CD4-positive, alpha-beta T cell treated with Interleukin-1 beta for 1 hour (primary cell): ENCODE measurements around the gene GNA15.
A peak's percentile ranks its signal among the peaks of the same experiment; 100 is the strongest.
"Not testable (repeated sequence)": the region's sequence is repeated elsewhere in the genome, so short reads cannot be mapped to it uniquely, and the experiment has no call there.

Experiments
- DNase-seq, 2 donors: peaks; one replicate each; pipeline ENCODE4 v3.0.0-alpha.2; 2020 to 2022

The GNA15 gene

DNA sequence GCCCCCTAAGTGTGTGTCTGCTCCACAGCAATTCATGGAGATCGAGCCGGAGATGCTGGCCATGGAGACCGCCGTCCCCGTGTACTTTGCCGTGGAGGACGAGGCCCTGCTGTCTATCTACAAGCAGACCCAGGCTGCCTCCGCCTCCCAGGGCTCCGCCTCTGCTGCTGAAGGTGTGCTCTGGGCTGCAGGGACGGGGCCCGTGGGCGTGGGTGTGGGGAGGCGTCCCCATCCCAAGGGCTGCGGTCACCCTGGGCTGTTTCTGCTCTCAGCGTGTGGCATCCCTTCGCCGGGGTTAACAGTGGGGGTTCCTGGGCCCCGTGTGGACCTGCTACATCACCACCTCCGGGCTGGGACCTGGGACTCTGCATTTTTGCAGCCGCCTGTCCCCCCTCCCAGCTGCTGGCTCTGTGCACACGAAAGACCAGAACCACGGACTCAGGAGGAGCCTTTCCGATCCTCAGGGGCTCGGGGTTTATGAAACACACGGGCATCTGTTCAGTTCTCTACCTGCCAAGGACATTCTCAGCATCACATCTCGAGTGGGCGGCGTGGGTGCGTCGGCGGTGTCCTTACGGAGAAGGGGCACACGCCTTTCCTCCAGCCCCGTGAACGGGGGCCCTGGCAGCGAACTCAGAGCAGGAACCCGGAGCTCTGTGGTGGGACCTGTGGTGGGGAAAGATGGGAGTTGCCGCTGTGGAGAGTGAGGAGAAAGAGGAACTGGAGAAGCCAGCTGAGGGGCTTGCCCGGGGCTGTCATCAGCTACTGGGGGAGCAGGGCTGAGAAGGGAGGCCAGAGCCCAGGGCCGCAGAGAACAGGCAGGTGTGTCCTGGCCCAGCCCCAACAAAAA is 57.6 kb downstream of the GNA15 start:
- DNase-seq = no peak

DNA sequence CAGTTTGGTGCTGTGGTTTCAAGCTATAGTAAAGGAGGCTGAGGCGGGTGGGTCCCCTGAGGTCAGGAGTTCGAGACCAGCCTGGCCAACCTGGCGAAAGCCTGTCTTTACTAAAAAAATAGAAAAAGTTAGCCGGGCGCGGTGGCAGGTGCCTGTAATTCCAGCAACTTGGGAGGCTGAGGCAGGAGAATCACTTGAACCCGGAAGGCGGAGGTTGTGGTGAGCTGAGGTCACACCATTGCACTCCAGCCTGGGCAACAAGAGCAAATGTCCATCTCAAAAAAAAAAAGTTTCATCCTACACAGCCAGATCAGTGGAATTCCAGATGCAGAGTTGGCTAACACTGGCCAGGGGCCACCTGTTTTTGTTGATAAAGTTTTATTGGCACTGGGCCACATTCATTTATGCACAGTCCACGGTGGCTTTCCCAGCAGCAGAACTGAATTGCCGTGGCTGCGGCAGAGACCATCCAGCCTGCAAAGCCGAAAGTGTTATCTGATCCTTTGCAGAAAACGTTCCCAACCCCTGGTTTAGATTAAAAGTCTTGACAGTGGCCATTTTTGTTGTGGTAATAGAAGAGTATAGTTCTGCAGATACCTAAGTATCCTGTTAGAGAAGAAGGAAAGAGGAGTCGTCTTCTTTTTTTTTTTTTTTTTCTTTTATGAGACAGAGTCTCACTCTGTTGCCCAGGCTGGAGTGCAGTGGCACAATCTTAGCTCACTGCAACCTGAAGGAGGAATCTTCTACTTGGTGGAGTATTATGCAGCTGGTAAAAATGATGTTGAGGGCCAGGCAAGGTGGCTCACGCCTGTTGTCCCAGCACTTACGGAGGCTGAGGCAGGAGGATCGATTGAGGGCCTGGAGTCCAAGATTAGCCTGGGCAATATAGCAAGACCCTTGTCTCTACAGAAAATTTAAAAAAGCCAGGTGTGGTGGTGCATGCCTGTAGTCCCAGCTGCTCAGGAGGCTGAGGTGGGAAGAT is 58.6 kb downstream of the GNA15 start:
- no peak for DNase-seq

- no peak for DNase-seq
These were observed 60.5 kb downstream of the GNA15 start for GRCh38 chr19:3196064-3196932.

- DNase-seq = no peak
These were observed 61.0 kb downstream of the GNA15 start for GRCh38 chr19:3196933-3197205.

GRCh38 chr19:3198901-3199700 is 63.3 kb downstream of the GNA15 start:
- no peak for DNase-seq

DNA sequence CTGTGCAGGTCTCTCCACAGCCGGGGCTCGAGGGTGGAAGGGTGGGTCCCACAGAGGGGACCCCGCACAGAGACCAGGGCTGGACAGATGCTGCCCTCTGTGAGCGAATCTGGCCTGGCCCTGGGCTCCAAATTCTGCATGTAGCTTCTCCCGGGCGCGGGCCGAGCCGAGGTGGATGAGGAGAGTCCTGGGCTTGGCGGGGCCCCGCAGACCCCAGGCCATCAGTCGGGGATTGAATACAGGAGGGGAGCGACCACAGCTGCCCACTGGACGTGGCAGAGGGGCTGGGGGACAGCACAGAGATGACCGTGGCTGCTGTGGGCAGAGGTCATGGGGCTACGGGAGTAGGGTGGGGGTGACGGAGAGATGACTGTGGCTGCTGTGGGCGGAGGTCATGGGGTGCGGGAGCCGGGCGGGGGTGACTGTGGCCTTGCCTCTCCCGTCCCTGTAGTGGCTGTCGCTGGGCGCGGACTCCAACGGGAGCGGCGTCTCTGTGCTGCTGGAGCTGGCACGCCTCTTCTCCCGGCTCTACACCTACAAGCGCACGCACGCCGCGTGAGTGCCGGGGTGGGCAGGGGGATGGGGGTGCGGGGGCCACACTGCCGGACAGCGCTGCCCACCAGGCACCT is 65.4 kb downstream of the GNA15 start:
- no peak for DNase-seq

- no peak for DNase-seq
These were observed 66.1 kb downstream of the GNA15 start for GRCh38 chr19:3201911-3202310.

DNA sequence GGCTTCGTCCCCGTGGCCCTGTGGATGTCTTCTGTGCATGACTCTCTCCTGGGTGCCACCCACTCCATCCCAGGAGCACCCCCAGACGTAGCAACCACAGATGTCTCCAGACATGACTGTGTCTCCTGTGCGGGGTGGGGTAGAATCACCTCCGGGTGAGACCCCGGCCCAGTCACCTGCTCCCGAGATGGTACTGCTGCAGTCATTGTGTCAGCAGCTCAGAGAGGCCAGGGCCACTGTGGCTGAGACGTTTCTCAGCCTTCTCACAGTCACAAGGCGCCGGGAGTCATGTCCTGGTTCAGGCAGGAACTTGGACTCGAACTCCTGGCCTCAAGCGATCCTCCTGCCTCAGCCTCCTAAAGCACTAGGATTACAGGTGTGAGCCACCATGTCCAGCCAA is 66.5 kb downstream of the GNA15 start:
- no peak for DNase-seq

DNA sequence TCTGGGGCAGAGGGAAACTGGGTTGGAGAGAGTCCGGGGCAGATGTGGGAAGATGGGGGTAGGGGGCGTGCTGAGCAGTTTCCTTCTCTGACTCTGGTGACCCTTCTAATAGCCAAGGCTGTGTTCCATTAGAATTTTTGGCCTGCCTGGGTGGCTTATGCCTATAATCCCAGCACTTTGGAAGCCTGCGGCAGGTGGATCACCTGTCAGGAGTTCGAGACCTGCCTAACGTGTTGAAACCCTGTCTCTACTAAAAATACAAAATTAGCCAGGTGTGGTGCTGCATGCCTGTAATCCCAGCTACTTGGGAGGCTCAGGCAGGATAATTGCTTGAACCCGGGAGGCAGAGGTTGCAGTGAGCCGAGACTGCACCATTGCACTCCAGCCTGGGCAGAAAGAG is 67.1 kb downstream of the GNA15 start:
- DNase-seq = not testable (repeated sequence)

DNA sequence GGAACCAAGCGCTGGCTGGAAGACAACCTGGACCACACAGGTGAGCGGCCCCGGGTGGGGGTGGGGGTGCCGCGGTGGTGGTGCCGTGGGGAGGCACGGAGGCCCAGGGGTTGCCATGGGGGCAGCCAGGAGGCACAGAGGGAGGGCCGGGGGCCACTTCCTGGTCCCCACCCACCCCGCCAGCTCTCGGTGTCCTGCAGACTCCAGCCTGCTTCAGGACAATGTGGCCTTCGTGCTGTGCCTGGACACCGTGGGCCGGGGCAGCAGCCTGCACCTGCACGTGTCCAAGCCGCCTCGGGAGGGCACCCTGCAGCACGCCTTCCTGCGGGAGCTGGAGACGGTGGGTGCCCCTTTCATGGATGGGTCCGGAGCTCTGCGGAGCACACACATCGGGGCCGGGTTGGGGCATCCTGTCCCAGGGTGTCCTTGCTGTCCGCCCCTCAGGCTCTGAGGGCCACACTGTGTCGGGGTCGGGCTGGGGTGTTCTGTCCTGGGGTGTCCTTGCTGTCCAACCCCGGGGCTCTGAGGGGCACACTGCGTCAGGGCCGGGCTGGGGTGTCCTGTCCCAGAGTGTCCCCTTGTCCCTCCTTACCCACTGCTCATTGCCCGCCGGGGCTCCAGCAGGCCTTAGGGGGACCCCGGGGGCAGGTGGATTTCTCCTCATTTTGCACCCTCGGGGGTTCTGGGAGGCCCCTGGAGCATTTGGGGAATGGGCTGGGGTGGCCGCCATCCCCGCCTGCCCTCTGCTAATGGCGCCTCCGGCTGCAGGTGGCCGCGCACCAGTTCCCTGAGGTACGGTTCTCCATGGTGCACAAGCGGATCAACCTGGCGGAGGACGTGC is 68.2 kb downstream of the GNA15 start:
- no peak for DNase-seq

GRCh38 chr19:3204646-3205275 is 68.9 kb downstream of the GNA15 start:
- no peak for DNase-seq

DNA sequence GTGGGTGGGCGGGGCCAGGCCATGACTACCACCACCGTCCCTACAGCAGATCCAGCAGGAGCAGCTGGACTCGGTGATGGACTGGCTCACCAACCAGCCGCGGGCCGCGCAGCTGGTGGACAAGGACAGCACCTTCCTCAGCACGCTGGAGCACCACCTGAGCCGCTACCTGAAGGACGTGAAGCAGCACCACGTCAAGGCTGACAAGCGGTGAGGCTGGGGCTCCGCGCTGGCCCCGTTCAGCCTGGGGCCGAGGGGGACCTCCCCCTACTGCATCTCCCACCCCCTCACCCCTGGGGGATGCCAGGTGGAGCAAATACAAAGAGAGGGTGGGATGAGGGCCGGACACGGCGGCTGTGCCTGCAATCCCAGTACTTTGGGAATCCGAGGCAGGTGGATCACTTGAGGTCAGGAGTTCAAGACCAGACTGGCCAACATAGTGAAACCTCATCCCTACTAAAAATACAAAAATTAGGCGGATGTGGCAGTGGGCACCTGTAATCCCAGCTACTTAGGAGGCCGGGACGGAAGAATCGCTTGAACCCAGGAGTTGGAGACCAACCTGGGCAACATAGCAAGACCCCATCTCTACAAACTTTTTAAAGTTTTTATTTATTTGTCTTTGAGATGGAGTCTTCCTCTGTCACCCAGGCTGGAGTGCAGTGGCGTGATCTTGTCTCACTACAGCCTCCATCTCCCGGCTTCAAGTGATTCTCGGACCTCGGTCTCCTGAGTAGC is 70.6 kb downstream of the GNA15 start:
- DNase-seq = no peak

DNA sequence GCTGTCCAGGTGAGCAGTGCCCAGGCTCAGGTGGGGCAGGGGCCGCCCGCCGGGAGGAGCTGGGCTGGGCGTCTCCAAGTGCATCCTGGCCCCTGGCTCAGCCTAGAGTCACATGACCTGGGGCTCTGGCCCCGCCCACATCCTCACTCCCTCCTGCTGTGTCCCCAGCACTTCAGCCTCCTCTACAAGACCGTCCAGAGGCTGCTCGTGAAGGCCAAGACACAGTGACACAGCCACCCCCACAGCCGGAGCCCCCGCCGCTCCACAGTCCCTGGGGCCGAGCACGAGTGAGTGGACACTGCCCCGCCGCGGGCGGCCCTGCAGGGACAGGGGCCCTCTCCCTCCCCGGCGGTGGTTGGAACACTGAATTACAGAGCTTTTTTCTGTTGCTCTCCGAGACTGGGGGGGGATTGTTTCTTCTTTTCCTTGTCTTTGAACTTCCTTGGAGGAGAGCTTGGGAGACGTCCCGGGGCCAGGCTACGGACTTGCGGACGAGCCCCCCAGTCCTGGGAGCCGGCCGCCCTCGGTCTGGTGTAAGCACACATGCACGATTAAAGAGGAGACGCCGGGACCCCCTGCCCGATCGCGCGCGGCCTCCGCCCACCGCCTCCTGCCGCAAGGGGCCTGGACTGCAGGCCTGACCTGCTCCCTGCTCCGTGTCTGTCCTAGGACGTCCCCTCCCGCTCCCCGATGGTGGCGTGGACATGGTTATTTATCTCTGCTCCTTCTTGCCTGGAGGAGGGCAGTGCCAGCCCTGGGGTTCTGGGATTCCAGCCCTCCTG is 71.8 kb downstream of the GNA15 start:
- no peak for DNase-seq

GRCh38 chr19:3208317-3209207 is 72.7 kb downstream of the GNA15 start:
- DNase-seq = no peak

- peak; percentile 60 to 64 for DNase-seq
These were observed 74.6 kb downstream of the GNA15 start for GRCh38 chr19:3210347-3211017.

DNA sequence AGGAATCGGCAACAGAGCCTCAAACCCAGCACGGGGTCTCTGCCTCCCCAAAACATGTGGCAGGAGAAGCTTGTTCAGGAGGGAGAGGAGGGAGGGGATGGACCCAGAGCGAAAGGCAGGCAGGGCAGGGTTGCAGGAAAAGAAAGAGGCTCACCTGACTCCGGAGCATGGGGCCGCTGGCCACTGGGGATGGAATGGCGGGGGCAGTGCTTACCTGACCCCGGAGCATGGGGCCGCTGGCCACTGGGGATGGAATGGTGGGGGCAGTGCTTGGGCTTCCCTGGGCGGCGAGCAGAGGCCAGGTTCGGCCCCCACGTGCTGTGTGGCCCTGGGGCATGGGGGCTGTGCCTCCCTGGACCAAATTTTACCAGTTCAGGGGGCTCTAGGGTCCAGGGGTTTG is 75.4 kb downstream of the GNA15 start:
- no peak for DNase-seq

DNA sequence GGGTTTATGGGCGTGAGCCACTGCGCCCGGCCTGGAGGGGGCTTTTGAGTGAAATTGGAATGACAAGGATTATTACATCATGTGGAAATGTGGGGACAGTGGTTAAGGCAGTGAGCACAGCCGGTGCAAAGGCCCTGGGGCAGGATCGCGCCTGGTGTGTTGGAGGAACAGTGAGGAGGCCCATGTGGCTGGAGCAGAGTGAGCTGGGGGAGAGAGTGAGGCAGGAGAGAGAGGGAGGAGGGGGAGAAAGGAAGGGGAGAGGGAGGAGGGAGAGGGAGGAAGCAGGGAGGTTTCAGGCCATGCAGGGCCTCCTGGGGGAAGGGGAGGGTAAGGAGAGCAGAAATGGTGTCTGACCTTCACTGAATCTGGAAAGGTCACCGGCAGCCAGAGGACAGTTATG is 77.3 kb downstream of the GNA15 start:
- DNase-seq = no peak
